CD4-positive, alpha-beta T cell treated with Interleukin-15 for 4 hours (primary cell): ENCODE measurements around the gene NIBAN1.
"Not testable (repeated sequence)": the region's sequence is repeated elsewhere in the genome, so short reads cannot be mapped to it uniquely, and the experiment has no call there.

Experiments used
- DNase-seq: peaks from one replicate; pipeline ENCODE4 v3.0.0-alpha.2; 2020; ENCODE audit warnings: low spot score

NIBAN1 gene, protein sequence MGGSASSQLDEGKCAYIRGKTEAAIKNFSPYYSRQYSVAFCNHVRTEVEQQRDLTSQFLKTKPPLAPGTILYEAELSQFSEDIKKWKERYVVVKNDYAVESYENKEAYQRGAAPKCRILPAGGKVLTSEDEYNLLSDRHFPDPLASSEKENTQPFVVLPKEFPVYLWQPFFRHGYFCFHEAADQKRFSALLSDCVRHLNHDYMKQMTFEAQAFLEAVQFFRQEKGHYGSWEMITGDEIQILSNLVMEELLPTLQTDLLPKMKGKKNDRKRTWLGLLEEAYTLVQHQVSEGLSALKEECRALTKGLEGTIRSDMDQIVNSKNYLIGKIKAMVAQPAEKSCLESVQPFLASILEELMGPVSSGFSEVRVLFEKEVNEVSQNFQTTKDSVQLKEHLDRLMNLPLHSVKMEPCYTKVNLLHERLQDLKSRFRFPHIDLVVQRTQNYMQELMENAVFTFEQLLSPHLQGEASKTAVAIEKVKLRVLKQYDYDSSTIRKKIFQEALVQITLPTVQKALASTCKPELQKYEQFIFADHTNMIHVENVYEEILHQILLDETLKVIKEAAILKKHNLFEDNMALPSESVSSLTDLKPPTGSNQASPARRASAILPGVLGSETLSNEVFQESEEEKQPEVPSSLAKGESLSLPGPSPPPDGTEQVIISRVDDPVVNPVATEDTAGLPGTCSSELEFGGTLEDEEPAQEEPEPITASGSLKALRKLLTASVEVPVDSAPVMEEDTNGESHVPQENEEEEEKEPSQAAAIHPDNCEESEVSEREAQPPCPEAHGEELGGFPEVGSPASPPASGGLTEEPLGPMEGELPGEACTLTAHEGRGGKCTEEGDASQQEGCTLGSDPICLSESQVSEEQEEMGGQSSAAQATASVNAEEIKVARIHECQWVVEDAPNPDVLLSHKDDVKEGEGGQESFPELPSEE

DNA sequence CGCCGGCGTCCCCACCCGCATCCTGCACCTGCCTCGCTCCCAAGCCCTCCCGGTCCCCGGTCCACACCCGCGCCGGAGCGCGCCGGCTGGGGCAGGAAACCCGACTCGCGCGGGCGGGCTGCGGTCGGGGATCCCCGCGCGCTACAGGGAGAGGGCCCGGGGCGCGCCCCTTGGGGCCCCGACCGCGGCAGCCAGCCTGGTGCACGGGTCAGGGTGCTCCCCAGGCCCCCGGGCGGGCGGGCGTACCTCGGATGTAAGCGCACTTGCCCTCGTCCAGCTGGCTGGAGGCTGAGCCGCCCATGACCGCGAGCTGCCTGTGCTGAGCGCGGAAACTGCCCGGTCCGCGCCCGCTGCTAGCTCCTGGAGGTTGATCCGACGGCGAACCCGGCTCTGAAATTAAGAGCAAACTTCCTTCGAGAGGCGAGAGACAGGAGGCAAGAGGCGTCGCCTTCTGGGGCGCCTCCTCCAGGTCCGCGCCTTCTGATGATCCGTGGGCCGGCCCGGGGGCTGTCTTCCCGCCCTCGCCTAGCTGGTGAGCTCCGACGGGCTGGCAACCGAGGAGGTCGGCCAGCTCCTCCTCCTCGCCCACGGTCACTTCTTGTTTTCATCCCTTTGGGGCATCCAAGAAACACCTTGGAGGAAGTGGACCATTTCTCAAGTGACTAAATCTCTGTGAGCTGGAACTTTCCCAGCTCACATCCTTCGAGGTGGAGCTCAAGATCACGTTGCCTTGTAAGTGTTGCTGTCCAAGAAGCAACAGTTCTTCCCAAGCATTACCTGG is at the start of gene NIBAN1:
Gene NIBAN1 (minus strand): TSS at position 453 of the 781 bp plus-strand sequence. CDS start 152 bp downstream, at position 301.
- peak; percentile 73 for DNase-seq

DNA sequence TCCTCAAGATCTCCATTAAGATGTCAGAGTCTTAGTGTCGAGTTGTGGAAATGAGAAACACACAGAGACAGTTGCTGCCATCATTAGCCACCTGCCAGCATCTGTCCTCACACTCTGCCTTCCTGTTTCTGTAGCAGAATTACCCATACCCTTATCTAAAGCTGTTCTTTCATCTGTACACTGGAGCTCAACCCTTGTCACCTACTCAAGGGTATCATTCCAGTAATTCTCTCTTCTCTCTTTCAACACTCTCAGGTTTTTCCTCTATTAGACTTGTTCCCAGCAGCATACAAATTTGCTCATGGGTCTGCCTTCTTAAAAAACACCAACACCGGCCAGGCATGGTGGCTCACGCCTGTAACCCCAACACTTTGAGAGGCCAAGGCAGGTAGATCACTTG is 43.7 kb upstream of the NIBAN1 start:
- no peak for DNase-seq

- DNase-seq: no peak
Observed at GRCh38 chr1:185017338-185017737, 43.0 kb upstream of the NIBAN1 start.

DNA sequence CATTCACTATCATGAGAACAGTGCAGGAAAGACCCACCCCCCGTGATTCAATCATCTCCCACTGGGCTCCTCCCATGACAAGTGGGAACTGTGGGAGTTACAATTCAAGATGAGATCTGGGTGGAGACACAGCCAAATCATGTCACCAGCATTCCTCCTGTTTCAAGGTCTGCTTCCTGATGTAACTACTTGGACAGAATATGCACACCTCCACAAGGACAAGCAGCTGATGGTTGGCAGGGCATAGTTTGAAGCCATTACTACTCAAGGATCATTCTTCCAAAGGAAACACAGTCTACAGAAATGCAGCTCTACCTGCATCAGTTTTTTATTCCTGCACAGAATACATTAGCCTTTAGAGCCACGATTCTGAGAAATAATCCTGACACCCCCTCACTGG is 42.6 kb upstream of the NIBAN1 start:
- no peak for DNase-seq

- DNase-seq: no peak
Observed at GRCh38 chr1:185015631-185016030, 41.3 kb upstream of the NIBAN1 start.

DNA sequence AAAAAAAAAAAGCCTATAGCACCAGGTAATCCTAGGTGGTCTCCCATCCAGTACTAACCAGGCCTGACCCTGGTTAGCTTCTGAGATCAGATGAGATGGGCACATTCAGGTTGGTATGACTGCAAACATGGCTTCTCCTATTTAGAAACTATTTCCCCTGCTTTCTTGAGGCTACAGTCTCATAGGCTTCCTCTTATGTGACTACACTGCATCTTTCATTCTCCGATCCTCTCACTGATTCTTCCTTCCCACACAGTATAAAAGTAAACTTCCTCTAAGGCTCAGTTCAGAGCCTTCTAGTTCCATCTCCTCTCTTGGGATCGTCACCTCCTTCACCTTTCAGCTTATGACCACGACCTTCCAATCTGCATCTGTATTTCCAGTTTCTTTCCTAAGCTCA is 40.6 kb upstream of the NIBAN1 start:
- DNase-seq: no peak

DNA sequence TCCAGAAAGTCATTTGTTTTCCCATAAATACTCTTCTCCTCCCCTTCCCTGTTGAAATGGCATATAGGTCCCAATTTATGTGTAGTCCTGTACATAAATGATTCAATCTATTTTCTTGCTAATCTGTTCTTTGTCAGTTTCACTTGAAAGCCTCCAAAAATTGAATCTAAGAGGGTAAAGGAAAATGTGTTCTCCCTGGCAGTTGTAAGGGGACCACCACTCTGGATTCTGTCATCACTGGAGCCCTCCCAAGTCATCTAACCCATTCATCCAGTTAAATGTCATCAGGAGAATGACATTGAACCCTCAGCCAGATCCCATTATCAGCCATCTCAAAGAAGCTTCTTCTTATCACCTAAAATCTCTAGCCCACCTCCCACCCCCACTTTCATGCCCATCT is 36.1 kb upstream of the NIBAN1 start:
- no peak for DNase-seq

- DNase-seq: no peak
Observed at GRCh38 chr1:185008838-185009237, 34.5 kb upstream of the NIBAN1 start.

GRCh38 chr1:185001312-185001880 is 27.1 kb upstream of the NIBAN1 start:
- DNase-seq: not testable (repeated sequence)

DNA sequence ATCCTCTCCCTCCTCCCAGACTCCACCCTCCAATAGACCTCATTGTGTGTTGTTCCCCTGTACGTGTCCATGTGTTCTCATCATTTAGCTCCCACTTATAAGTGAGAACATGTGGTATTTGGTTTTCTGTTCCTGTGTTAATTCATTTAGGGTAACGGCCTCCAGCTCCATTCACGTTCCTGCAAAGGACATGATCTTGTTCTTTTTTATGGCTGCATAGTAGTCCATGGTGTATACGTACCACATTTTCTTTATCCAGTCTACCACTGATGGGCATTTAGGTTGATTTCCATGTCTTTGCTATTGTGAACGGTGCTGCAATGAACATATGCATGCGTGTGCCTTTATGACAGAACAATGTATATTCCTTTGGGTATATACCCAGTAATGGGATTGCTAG is 25.7 kb upstream of the NIBAN1 start:
- DNase-seq: not testable (repeated sequence)

DNA sequence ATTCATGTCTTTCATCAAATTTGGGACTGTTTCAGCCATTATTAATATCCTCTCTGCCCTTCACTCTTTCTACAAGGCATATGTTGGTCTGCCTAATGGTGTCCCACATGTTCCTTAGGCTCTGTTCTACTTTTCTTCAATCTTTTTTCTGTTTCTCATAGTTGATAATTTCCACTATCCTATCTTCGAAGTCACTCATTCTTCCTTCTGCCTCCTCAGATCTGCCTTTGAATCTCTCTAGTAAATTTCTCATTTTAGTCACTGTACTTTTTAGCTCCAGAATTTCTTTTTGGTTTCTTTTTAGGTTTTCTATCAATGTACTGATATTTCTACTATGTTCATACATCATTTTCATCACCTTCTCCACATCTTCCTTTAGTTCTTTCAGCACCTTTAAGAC is 20.0 kb upstream of the NIBAN1 start:
- DNase-seq: no peak

- no peak for DNase-seq
Observed at GRCh38 chr1:184992271-184992670, 18.0 kb upstream of the NIBAN1 start.

DNA sequence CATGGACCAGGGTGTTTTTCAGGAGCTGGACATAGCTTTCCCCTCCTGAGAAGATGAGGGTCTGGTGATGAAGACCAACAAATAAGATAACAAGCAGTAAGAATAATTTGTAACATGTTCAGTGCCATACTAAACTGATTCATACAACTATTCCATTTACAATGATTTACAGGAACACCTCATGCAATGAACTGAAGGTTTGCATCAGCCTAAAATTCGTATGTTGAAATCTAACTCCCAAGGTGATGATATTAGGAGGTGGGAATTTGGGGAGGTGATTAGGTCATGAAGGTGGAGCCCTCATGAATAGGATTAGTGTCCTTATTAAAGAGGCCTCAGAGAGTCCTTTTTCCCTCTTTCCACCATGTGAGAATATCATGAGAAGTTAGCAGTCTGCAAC is 15.9 kb upstream of the NIBAN1 start:
- DNase-seq: no peak

- no peak for DNase-seq
Observed at GRCh38 chr1:184988506-184988905, 14.2 kb upstream of the NIBAN1 start.

DNA sequence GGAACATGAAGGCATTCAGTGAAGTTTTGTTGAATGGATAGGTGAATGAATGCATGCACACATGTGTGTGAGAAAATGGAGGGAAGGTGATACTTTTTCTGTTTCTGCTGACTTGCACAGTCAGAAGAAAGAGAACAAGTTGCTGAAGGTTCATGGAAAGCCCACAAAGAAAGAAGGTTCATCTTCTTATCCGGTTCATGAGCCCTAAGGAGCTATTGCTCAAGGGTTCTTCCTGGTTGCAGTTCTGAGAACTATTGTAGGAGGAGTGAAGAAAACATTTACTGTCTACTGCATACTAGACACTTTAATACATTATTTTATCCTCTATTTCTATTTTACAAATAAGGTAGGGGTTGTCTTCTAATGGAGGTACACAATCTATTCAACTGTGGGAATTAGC is 13.4 kb upstream of the NIBAN1 start:
- no peak for DNase-seq

DNA sequence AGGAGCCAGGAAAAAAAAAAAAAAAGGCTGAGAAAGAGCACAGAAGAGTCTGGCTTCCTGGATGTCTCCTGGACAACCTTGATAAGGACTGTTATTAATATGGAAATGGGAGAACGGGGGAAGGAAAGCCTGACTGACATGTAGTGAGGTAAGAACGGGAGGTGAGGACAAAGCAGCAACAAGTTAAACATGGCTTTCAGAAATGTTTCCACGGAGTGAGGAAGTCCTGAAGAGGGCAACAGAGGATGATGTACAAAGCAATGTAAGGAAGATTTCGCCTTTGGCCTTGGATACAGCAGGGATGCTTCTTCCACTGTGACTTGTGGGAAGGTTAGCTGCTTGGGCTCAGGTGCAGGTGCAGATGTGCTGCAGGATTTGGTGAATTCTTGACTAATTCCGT is 11.9 kb upstream of the NIBAN1 start:
- no peak for DNase-seq

DNA sequence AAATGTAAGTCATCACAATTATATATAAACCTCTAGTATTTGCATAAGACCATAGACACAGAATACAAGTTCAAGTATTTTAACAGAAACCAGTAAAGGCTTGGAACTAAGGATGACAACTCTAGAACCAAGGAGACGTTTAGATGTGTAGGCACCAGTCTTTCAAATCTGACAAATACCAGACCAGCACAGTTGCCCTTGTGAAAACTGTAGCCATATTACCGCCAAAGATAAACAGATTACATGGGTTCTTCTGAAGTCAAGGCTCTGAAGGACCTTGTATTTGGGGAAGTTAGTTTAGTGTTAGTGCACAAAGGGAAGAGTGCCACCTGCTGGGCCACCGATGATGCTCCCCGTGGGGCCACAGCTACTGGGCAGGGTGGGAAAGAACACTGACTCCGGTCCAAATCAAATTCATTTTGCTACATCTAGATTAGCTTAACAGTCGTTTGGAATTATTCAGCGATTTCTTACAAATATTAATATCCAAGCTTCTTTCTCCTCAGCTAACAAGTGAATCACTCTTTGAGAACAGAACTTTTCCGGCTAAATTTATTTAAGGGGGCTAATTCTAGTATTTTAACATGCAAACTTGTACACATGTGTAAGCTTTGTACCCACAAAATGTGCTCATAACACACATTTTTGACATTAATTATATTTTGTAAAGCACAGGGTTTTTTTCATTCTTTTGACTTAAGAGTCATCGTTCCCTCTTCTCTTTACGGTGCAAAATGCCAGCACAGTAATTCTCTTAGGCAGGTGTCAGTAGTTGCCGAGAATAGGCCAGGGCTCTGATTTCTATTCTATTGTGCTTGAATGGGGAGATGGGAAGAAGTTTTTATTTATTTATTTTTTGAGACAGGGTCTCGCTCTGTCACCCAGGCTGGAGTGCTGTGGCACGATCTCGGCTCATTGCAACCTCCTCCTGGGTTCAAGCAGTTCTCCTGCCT is 8.0 kb upstream of the NIBAN1 start:
- DNase-seq: peak; percentile 82

GRCh38 chr1:184980726-184981125 is 6.4 kb upstream of the NIBAN1 start:
- DNase-seq: no peak

- peak; percentile 69 for DNase-seq
Observed at GRCh38 chr1:184975208-184975870, 1.0 kb upstream of the NIBAN1 start.

DNA sequence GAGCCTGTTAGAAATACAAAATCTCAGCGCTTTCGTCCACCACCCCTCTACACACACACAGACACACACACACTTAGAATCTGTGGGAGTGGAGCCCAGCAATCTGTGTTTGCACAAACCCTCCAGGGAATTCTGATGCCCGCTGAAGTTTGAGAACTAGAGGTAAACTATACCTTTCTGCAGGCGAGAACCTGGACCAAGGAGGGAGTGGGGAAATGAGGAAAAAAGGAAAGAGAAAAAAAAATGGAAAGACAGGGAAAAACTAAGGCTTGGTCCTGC is 468 bp upstream of the NIBAN1 start:
- no peak for DNase-seq
